HG03565 (cell line): ENCODE results near the gene NPB.
A peak's percentile ranks its signal among the peaks of the same experiment; 100 is the strongest.

ENCODE experiments used
- ATAC-seq: cut with Tn5 transposase; IDR thresholded peaks from one replicate; pipeline ENCODE4 v1.9.1; 2021; ENCODE audit warnings: mild to moderate bottlenecking, moderate library complexity; ENCODE audit not compliant: unreplicated experiment

NPB gene

GRCh38 chr17:81869221-81870130 lies 32.6 kb upstream of the NPB start:
- ATAC-seq = no peak

- ATAC-seq = no peak
These were observed 31.7 kb upstream of the NPB start for GRCh38 chr17:81870131-81870980.

- no peak for ATAC-seq
These were observed 31.1 kb upstream of the NPB start, which contains the start of gene ARHGDIA for GRCh38 chr17:81870981-81871386. Gene ARHGDIA, minus strand, starts transcription at chr17:81871337. Its CDS starts 1,407 bp downstream, at chr17:81869930.

- peak; percentile 39 for ATAC-seq
These were observed 30.4 kb upstream of the NPB start for GRCh38 chr17:81871387-81872230.

- ATAC-seq = no peak
These were observed 24.5 kb upstream of the NPB start for GRCh38 chr17:81877569-81877968.

- ATAC-seq = no peak
These were observed 23.7 kb upstream of the NPB start for GRCh38 chr17:81878294-81878693.

GRCh38 chr17:81879121-81879520 lies 22.9 kb upstream of the NPB start:
- no peak for ATAC-seq

GRCh38 chr17:81884520-81884919 lies 17.5 kb upstream of the NPB start:
- ATAC-seq = no peak

- no peak for ATAC-seq
These were observed 17.1 kb upstream of the NPB start for GRCh38 chr17:81884968-81885367.

GRCh38 chr17:81885454-81885853 lies 16.6 kb upstream of the NPB start:
- no peak for ATAC-seq

GRCh38 chr17:81885869-81886548 lies 16.0 kb upstream of the NPB start:
- no peak for ATAC-seq

GRCh38 chr17:81888105-81888987 lies 13.7 kb upstream of the NPB start:
- no peak for ATAC-seq

GRCh38 chr17:81888988-81889595 lies 12.9 kb upstream of the NPB start:
- ATAC-seq = no peak

GRCh38 chr17:81889602-81890001 lies 12.4 kb upstream of the NPB start:
- ATAC-seq = no peak

- no peak for ATAC-seq
These were observed 11.4 kb upstream of the NPB start for GRCh38 chr17:81890447-81891302.

GRCh38 chr17:81891303-81891552 lies 10.8 kb upstream of the NPB start:
- no peak for ATAC-seq

GRCh38 chr17:81895400-81895799 lies 6.6 kb upstream of the NPB start:
- no peak for ATAC-seq
